ENCODE data around the gene ACAA2.

ACAA2 gene

DNA sequence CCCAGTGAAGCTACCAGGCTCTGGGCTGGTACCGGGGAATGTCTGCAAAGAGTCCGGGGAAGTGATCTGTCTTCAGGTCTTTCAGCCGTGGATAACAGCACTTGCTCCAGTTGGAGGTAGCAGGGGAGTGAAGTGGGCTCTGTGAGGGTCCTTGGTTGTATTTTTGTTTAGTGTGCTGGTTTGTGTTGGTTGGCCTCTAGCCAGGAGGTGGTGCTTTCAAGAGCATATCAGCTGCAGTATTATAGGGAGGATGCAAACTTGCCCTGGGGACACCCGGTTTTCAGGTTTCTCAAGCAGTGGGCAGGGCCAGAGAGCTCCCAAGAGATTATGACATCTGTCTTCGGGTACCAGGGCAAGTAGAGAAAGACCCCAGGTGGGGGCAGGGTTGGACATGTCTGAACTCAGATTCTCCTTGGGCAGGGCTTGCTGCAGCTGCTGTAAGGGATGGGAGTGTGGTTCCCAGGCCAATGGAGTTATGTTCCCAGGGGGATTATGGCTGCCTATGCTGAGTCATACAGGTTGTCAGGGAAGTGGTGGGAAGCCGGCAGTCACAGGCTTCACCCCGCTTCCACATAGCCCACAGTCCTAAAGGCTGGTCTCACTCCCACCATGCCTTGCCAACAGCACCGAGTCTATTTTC, 34.4 kb downstream of the ACAA2 start:
- TF ChIP-seq, protein P1, sequence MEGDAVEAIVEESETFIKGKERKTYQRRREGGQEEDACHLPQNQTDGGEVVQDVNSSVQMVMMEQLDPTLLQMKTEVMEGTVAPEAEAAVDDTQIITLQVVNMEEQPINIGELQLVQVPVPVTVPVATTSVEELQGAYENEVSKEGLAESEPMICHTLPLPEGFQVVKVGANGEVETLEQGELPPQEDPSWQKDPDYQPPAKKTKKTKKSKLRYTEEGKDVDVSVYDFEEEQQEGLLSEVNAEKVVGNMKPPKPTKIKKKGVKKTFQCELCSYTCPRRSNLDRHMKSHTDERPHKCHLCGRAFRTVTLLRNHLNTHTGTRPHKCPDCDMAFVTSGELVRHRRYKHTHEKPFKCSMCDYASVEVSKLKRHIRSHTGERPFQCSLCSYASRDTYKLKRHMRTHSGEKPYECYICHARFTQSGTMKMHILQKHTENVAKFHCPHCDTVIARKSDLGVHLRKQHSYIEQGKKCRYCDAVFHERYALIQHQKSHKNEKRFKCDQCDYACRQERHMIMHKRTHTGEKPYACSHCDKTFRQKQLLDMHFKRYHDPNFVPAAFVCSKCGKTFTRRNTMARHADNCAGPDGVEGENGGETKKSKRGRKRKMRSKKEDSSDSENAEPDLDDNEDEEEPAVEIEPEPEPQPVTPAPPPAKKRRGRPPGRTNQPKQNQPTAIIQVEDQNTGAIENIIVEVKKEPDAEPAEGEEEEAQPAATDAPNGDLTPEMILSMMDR (IDR thresholded peaks at IDR 0.05; ENCODE audit: low read depth, low read length): no peak
- no peak for DNase-seq (ENCODE audit: extremely low read depth, low read depth)

DNA sequence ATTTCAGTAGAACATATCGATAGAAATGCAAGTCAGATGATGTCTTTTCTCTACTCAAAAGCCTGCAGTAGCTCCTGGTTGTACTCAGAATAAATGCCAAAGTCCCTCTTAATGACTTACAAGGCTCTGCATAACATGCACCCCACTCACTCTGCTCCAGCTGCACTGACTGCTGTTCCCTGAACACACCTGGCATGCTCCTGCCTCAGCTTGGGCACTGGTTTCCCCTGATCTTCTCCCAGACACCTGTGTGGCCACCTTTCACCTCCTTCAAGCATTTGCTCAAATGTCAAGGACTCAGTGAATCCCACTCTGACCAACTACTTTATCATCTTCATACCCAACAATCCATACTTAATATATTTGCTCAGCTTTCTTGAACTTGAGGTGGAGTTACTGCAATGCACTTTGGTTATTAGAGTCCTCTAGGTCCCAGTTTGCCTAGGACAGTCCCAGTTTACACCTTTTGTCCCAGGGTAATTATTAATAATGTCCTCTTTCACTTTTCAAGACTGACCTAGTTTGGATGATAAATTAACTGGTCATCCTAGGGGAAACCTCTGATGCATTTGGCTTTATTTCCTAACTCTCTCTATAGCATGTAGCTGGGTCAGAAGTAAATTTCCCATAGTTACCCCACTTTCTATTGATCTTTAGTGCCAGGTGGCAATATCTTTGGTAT, 44.1 kb downstream of the ACAA2 start:
- DNase-seq (ENCODE audit: extremely low read depth, low read depth): no peak
- TF ChIP-seq, protein P1 (IDR thresholded peaks at IDR 0.05; ENCODE audit: low read depth, low read length): no peak

DNA sequence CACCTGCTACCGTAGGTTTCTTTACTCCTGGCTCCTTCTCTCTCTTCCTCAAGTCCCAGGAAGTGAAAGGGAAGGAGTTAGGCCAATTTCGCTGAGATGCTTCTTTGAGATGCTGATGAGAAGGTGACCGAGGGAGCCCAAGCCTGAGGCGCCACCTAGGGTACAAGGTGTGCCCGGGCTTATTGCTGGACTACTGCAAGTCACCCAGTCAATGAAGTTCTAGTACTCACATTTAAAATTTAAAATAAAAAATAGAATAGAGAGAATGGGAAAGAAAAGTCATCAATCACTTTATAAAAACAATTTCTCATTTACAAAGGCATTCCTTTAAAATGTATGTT, 45.3 kb downstream of the ACAA2 start:
- peak; percentile 11 for DNase-seq (ENCODE audit: extremely low read depth, low read depth)
- TF ChIP-seq, protein P1 (IDR thresholded peaks at IDR 0.05; ENCODE audit: low read depth, low read length): peak; percentile 63

DNA sequence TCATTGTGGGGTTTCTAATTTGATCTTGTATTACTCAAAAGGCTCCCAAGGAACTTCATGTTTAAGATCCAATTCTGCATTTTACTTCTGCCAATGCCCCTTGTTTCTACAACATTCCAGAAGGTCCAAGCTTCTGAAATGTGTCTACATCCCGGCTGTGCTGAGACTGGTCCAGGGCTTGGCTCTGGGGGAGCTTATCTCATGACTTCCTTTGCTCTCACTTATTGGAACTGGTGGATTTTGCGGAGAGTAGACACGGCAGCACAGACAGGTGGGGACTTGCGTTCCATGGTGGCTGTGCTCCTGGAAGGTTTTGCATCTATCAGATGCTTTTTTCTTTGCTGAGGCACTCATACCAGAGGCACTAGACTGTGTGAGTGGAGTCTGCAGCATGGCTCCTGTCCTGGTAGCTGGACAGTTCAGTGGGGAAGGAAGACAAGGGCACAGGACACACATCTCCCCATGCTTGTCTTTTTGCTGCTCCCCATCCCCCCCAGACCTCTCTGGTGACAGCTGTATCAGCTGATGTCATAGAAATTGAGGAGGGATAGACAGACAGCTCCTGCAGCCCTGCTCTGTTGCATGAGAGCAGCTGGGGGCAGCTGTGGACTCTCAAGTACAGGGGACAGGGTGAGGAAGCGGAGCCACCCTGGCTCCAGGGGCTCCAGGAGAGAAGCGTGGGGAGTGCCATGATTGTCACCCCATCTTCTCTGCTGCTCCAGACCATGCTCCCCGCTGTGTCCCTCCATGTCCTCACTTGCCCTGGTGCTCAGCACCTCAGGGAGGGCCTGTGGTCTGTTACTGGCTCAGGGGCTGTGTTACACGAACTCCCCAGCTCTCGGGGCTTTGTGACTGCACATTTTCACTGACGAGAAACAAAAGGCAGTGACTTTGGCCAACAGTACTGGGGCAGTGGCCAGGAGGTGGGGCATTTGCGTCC, 46.0 kb downstream of the ACAA2 start:
- TF ChIP-seq, protein P1 (IDR thresholded peaks at IDR 0.05; ENCODE audit: low read depth, low read length): no peak
- DNase-seq (ENCODE audit: extremely low read depth, low read depth): no peak

DNA sequence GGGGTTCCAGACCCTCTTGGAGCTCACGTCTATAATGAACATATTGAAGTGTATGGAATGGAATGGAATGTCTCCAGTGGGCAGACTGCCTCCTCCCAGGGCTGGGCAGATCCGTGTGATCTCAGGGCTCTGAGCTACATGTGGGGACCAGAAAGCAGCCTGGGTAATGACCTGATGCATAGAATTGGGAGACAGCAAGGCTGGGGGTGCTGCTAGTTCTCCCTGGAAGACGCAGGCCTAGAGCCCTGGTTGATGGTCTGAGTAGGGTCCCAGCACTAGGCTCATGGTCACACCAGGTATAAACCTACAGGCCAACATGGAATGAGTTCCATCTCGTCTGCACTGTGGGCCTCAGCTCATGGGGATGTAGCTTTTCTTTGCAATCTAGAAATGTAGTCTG, 46.7 kb downstream of the ACAA2 start:
- TF ChIP-seq, protein P1 (IDR thresholded peaks at IDR 0.05; ENCODE audit: low read depth, low read length): no peak
- no peak for DNase-seq (ENCODE audit: extremely low read depth, low read depth)

DNA sequence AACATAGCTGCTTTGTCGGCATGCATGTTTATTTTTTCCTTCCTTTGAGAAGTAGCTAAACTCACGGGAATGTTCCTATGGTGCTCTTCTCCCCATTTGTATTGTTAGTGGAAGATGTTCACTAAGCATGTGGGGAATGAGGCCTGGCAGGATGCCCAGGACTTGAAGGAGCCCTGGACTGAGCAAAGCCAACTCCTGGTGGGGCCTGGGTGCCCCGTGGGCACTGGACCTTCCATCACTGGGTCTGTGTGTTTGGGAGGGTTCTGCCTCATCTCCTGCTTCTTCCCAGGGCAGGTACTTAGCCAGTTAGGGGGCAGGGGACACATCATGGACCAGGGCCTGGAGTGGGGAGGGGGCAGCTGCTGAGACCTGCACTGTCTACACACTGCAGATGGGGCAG, 49.3 kb downstream of the ACAA2 start:
- TF ChIP-seq, protein P1 (IDR thresholded peaks at IDR 0.05; ENCODE audit: low read depth, low read length): no peak
- no peak for DNase-seq (ENCODE audit: extremely low read depth, low read depth)

DNA sequence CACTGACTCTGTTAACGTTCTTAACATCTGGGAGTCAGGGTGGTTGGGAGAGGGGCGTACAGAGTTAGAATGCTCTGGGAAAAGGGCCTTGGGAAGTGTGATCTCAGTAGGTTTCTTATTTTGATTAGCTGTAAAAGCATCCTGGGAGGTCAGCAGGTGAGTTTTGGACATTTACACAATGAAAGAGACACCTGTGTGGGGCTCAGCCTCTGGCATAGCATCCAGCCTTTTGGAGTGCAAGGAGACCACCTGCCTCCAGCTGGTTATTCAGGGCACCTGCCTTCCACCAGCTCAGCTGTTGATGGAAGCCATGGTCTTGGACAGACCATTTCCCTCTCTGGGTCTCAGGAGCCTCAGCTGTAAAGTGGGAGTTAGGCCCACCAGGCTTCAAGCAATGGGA, 49.7 kb downstream of the ACAA2 start:
- TF ChIP-seq, protein P1 (IDR thresholded peaks at IDR 0.05; ENCODE audit: low read depth, low read length): no peak

More for the DNA sequence above, 49.7 kb downstream of the ACAA2 start:
- no peak for DNase-seq (ENCODE audit: extremely low read depth, low read depth)
